GM19395 (cell line): ENCODE measurements around the gene UNC93B1.
"Not testable (repeated sequence)": the region's sequence is repeated elsewhere in the genome, so short reads cannot be mapped to it uniquely, and the experiment has no call there.

Experiments used
- ATAC-seq: cut with Tn5 transposase; IDR thresholded peaks from one replicate; pipeline ENCODE4 v1.9.1; 2021; ENCODE audit warnings: mild to moderate bottlenecking, moderate library complexity; ENCODE audit not compliant: unreplicated experiment

The UNC93B1 gene

GRCh38 chr11:67994387-67994786 is 9.5 kb downstream of the UNC93B1 start:
- ATAC-seq = not testable (repeated sequence)

GRCh38 chr11:67993821-67994220 is 10.1 kb downstream of the UNC93B1 start:
- ATAC-seq = not testable (repeated sequence)

GRCh38 chr11:67991347-67992121 is 12.4 kb downstream of the UNC93B1 start:
- ATAC-seq = not testable (repeated sequence)

- ATAC-seq = not testable (repeated sequence)
Observed at GRCh38 chr11:67990546-67991346, 13.2 kb downstream of the UNC93B1 start.

GRCh38 chr11:67985302-67985701 is 18.6 kb downstream of the UNC93B1 start:
- not testable (repeated sequence) for ATAC-seq

- ATAC-seq = no peak
Observed at GRCh38 chr11:67983951-67984350, 19.9 kb downstream of the UNC93B1 start.

GRCh38 chr11:67982255-67982857 is 21.5 kb downstream of the UNC93B1 start:
- not testable (repeated sequence) for ATAC-seq

- not testable (repeated sequence) for ATAC-seq
Observed at GRCh38 chr11:67981226-67981625, 22.7 kb downstream of the UNC93B1 start.

- ATAC-seq = not testable (repeated sequence)
Observed at GRCh38 chr11:67978766-67979418, 25.0 kb downstream of the UNC93B1 start.

- not testable (repeated sequence) for ATAC-seq
Observed at GRCh38 chr11:67974746-67975145, 29.2 kb downstream of the UNC93B1 start.

- not testable (repeated sequence) for ATAC-seq
Observed at GRCh38 chr11:67965830-67966348, 38.0 kb downstream of the UNC93B1 start.

- ATAC-seq = not testable (repeated sequence)
Observed at GRCh38 chr11:67964746-67965145, 39.2 kb downstream of the UNC93B1 start.

GRCh38 chr11:67963879-67964278 is 40.0 kb downstream of the UNC93B1 start:
- ATAC-seq = not testable (repeated sequence)

- ATAC-seq = not testable (repeated sequence)
Observed at GRCh38 chr11:67963217-67963616, 40.7 kb downstream of the UNC93B1 start.

GRCh38 chr11:67956236-67956635 is 47.7 kb downstream of the UNC93B1 start:
- not testable (repeated sequence) for ATAC-seq

GRCh38 chr11:67955461-67956007 is 48.4 kb downstream of the UNC93B1 start:
- ATAC-seq = not testable (repeated sequence)

- ATAC-seq = not testable (repeated sequence)
Observed at GRCh38 chr11:67954971-67955370, 48.9 kb downstream of the UNC93B1 start.

- not testable (repeated sequence) for ATAC-seq
Observed at GRCh38 chr11:67954251-67954650, 49.6 kb downstream of the UNC93B1 start.

- not testable (repeated sequence) for ATAC-seq
Observed at GRCh38 chr11:67950705-67951104, 53.2 kb downstream of the UNC93B1 start.

- ATAC-seq = not testable (repeated sequence)
Observed at GRCh38 chr11:67947785-67948184, 56.1 kb downstream of the UNC93B1 start.
